Measurements from ENCODE around the gene CC2D2B. TPM values are rescaled to one million over a fixed set of nuclear protein-coding genes. Genes with fewer than 3 reads are reported as not detected.

The CC2D2B gene
- total and polyA plus RNA-seq, 2 of the 13 experiments (the other 11 are each of a cell fraction or from before 2014, with no cell fraction given), result 0.20 TPM; not detected in 1

DNA sequence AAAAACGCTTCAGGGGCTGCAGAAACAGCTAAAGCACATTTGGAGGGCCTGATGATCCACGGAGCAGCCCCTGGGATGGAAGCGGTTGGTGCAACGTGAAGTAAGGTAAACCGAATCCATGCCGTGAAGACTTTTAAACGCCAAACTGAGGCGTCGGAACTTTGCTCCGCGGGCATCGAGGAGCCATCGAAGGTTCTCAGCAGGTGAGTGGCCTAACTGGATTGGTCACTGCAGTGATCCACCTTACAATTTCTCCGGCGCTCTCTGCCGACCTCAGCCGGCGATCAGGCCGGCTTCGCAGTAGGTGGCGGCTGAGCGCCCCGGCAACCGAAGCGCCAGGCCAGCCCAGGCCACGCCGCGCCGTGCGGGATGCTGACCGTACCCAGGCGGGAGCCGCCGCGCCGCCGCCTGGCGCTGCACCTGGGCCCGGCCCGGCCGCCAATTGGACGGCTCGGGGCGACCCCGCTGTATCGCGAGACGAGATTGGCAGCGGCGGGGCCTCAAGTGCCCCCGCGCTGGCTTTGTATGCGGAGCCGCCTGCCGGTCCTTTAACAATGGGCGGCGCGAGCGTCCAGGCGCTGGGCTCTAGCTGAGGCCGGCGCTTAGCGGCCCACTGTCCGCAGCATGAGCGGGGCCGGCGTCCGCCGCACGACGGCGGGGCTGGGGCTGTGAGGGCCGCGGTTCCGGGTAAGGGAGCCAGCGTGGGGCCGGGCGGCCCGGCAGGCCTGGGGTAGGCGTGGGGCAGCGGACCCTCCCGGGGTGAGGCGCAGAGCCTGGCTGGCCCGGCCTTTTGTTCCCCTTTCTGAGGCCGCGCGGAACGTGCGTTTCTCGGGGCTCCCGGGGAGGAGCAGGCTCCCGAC, 135.5 kb downstream of the CC2D2B start, which contains the start of gene CCNJ (continued):
- TF ChIP-seq, protein P1, sequence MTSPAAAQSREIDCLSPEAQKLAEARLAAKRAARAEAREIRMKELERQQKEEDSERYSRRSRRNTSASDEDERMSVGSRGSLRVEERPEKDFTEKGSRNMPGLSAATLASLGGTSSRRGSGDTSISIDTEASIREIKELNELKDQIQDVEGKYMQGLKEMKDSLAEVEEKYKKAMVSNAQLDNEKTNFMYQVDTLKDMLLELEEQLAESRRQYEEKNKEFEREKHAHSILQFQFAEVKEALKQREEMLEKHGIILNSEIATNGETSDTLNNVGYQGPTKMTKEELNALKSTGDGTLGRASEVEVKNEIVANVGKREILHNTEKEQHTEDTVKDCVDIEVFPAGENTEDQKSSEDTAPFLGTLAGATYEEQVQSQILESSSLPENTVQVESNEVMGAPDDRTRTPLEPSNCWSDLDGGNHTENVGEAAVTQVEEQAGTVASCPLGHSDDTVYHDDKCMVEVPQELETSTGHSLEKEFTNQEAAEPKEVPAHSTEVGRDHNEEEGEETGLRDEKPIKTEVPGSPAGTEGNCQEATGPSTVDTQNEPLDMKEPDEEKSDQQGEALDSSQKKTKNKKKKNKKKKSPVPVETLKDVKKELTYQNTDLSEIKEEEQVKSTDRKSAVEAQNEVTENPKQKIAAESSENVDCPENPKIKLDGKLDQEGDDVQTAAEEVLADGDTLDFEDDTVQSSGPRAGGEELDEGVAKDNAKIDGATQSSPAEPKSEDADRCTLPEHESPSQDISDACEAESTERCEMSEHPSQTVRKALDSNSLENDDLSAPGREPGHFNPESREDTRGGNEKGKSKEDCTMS (CRISPR knock-in tag; conservative IDR thresholded peaks at IDR 0.05), result no peak
- TF ChIP-seq ATRX (CRISPR knock-in tag; IDR thresholded peaks at IDR 0.05; ENCODE audit: borderline replicate concordance), result no peak
- TF ChIP-seq, protein P2, sequence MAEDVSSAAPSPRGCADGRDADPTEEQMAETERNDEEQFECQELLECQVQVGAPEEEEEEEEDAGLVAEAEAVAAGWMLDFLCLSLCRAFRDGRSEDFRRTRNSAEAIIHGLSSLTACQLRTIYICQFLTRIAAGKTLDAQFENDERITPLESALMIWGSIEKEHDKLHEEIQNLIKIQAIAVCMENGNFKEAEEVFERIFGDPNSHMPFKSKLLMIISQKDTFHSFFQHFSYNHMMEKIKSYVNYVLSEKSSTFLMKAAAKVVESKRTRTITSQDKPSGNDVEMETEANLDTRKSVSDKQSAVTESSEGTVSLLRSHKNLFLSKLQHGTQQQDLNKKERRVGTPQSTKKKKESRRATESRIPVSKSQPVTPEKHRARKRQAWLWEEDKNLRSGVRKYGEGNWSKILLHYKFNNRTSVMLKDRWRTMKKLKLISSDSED (CRISPR knock-in tag; IDR thresholded peaks at IDR 0.05), result no peak; the same call in 1 of the 2 replicates
- peak; percentile 85 for TF ChIP-seq KDM2A (CRISPR knock-in tag; IDR thresholded peaks at IDR 0.05; ENCODE audit: borderline replicate concordance, low read depth)
- 0 out of 2 replicates have a peak, but pooled peaks have one; percentile 82 for TF ChIP-seq ZFYVE20 (CRISPR knock-in tag; IDR thresholded peaks at IDR 0.05; ENCODE audit: borderline replicate concordance, low read depth)
- no peak; the same call in none of the 2 replicates for TF ChIP-seq ZNF629 (CRISPR knock-in tag; conservative IDR thresholded peaks at IDR 0.05)
- TF ChIP-seq, protein P3, sequence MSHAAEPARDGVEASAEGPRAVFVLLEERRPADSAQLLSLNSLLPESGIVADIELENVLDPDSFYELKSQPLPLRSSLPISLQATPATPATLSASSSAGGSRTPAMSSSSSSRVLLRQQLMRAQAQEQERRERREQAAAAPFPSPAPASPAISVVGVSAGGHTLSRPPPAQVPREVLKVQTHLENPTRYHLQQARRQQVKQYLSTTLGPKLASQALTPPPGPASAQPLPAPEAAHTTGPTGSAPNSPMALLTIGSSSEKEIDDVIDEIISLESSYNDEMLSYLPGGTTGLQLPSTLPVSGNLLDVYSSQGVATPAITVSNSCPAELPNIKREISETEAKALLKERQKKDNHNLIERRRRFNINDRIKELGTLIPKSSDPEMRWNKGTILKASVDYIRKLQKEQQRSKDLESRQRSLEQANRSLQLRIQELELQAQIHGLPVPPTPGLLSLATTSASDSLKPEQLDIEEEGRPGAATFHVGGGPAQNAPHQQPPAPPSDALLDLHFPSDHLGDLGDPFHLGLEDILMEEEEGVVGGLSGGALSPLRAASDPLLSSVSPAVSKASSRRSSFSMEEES (CRISPR knock-in tag; IDR thresholded peaks at IDR 0.05), result peak; percentile 12; the same call in 1 of the 2 replicates
- no peak for TF ChIP-seq MAFK (conservative IDR thresholded peaks at IDR 0.05 in 1 of 2, IDR thresholded peaks at IDR 0.05 in 1 of 2; ENCODE audit: low read length in 2 of 2)
- TF ChIP-seq, protein P4, sequence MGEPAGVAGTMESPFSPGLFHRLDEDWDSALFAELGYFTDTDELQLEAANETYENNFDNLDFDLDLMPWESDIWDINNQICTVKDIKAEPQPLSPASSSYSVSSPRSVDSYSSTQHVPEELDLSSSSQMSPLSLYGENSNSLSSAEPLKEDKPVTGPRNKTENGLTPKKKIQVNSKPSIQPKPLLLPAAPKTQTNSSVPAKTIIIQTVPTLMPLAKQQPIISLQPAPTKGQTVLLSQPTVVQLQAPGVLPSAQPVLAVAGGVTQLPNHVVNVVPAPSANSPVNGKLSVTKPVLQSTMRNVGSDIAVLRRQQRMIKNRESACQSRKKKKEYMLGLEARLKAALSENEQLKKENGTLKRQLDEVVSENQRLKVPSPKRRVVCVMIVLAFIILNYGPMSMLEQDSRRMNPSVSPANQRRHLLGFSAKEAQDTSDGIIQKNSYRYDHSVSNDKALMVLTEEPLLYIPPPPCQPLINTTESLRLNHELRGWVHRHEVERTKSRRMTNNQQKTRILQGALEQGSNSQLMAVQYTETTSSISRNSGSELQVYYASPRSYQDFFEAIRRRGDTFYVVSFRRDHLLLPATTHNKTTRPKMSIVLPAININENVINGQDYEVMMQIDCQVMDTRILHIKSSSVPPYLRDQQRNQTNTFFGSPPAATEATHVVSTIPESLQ (CRISPR knock-in tag; conservative IDR thresholded peaks at IDR 0.05), result no peak
- TF ChIP-seq RFX1 (IDR thresholded peaks at IDR 0.05), result no peak
- TF ChIP-seq TCF12 (IDR thresholded peaks at IDR 0.05), result no peak
- no peak for TF ChIP-seq TCF12 (CRISPR knock-in tag; IDR thresholded peaks at IDR 0.05)
- no peak for TF ChIP-seq SCMH1 (CRISPR knock-in tag; IDR thresholded peaks at IDR 0.05; ENCODE audit: borderline replicate concordance)
- peak; percentile 85; the same call in 1 of the 2 replicates for TF ChIP-seq ZNF101 (CRISPR knock-in tag; IDR thresholded peaks at IDR 0.05; ENCODE audit: borderline replicate concordance, low read depth)
- TF ChIP-seq, protein P5, sequence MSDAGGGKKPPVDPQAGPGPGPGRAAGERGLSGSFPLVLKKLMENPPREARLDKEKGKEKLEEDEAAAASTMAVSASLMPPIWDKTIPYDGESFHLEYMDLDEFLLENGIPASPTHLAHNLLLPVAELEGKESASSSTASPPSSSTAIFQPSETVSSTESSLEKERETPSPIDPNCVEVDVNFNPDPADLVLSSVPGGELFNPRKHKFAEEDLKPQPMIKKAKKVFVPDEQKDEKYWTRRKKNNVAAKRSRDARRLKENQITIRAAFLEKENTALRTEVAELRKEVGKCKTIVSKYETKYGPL (CRISPR knock-in tag; IDR thresholded peaks at IDR 0.05), result no peak
- peak; percentile 91 for TF ChIP-seq ARID2 (CRISPR knock-in tag; IDR thresholded peaks at IDR 0.05; ENCODE audit: borderline replicate concordance)
- peak; percentile 39; the same call in 1 of the 2 replicates for TF ChIP-seq HCFC1 (IDR thresholded peaks at IDR 0.05; ENCODE audit: low read depth, low read length)
- TF ChIP-seq, protein P6, sequence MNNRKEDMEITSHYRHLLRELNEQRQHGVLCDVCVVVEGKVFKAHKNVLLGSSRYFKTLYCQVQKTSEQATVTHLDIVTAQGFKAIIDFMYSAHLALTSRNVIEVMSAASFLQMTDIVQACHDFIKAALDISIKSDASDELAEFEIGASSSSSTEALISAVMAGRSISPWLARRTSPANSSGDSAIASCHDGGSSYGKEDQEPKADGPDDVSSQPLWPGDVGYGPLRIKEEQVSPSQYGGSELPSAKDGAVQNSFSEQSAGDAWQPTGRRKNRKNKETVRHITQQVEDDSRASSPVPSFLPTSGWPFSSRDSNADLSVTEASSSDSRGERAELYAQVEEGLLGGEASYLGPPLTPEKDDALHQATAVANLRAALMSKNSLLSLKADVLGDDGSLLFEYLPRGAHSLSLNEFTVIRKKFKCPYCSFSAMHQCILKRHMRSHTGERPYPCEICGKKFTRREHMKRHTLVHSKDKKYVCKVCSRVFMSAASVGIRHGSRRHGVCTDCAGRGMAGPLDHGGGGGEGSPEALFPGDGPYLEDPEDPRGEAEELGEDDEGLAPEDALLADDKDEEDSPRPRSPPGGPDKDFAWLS (CRISPR knock-in tag; IDR thresholded peaks at IDR 0.05; ENCODE audit: borderline replicate concordance), result no peak
